GM18517 (cell line): ENCODE measurements around the gene PA2G4.

Source experiments
- ATAC-seq: cut with Tn5 transposase; IDR thresholded peaks from one replicate; pipeline ENCODE4 v1.9.1; 2021; ENCODE audit warnings: mild to moderate bottlenecking, moderate library complexity; ENCODE audit not compliant: unreplicated experiment

PA2G4 gene

GRCh38 chr12:56122637-56123036 is 18.3 kb downstream of the PA2G4 start:
- ATAC-seq = no peak

- ATAC-seq = no peak
Measured at GRCh38 chr12:56124133-56124532, 19.8 kb downstream of the PA2G4 start.

GRCh38 chr12:56126732-56127239 is 22.4 kb downstream of the PA2G4 start:
- no peak for ATAC-seq

GRCh38 chr12:56127485-56127887 is 23.1 kb downstream of the PA2G4 start:
- ATAC-seq = no peak

- peak; percentile 90 for ATAC-seq
Measured at GRCh38 chr12:56127888-56128669, 23.7 kb downstream of the PA2G4 start, which contains the start of gene ESYT1. Gene ESYT1, plus strand, starts transcription at chr12:56128267. Its CDS starts 53 bp downstream, at chr12:56128320.

GRCh38 chr12:56128670-56129205 is 24.4 kb downstream of the PA2G4 start:
- no peak for ATAC-seq

- ATAC-seq = no peak
Measured at GRCh38 chr12:56129206-56129941, 25.0 kb downstream of the PA2G4 start.

GRCh38 chr12:56129942-56130495 is 25.7 kb downstream of the PA2G4 start:
- ATAC-seq = no peak

GRCh38 chr12:56130876-56131275 is 26.5 kb downstream of the PA2G4 start:
- no peak for ATAC-seq

- no peak for ATAC-seq
Measured at GRCh38 chr12:56134897-56135296, 30.5 kb downstream of the PA2G4 start.

- ATAC-seq = no peak
Measured at GRCh38 chr12:56137853-56138571, 33.7 kb downstream of the PA2G4 start.

- no peak for ATAC-seq
Measured at GRCh38 chr12:56141946-56142784, 37.8 kb downstream of the PA2G4 start.

GRCh38 chr12:56143217-56143616 is 38.9 kb downstream of the PA2G4 start:
- no peak for ATAC-seq

- ATAC-seq = no peak
Measured at GRCh38 chr12:56143870-56144269, 39.5 kb downstream of the PA2G4 start.

GRCh38 chr12:56145217-56145616 is 40.9 kb downstream of the PA2G4 start:
- ATAC-seq = no peak

- ATAC-seq = no peak
Measured at GRCh38 chr12:56146492-56147460, 42.4 kb downstream of the PA2G4 start.

- ATAC-seq = no peak
Measured at GRCh38 chr12:56150563-56150962, 46.2 kb downstream of the PA2G4 start.

GRCh38 chr12:56151672-56152131 is 47.3 kb downstream of the PA2G4 start:
- peak; percentile 34 for ATAC-seq
